GM12874 (cell line): ENCODE measurements around the gene SNTA1.

ENCODE experiments used
- TF ChIP-seq, protein P1 (sequence below): IDR thresholded peaks from 2 replicates; pipeline ENCODE4 v1.5.1; 2011; ENCODE audit warnings: low read depth, mild to moderate bottlenecking, control low read depth, low read length, moderate library complexity; ENCODE audit not compliant: insufficient read depth

SNTA1 gene

DNA sequence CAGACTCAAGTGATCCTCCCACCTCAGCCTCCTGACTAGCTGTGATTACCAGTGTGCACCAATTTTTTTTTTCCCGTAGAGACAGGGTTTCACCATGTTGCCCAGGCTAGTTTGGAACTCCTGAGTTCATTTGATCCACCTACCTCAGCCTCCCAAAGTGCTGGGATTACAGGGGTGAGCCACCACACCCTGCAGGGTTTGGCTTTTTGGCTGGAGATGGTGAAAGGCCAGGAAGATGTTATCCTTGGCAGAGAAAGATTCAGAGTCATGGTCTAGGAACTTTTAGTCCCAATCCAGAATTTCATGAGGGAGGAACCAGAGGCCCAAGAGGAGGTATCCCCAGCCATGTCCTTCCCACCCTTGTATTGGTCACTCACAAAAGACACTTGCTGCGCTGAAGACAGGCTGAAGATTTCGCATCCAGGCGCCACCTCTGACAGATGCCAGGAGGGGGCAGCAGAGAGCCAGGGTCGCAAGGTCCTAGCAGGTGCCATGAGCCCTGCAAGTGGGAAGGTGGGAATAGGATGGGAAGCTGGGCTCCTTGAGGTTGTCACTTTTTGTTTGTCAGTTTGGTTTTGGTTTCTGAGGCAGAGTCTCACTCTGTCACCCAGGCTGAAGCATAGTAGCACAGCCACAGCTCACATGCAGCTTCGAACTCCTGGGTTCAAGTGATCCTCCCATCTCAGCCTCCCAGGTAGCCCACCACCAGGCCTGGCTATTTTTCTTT, 13.5 kb upstream of the SNTA1 start:
- TF ChIP-seq, protein P1, sequence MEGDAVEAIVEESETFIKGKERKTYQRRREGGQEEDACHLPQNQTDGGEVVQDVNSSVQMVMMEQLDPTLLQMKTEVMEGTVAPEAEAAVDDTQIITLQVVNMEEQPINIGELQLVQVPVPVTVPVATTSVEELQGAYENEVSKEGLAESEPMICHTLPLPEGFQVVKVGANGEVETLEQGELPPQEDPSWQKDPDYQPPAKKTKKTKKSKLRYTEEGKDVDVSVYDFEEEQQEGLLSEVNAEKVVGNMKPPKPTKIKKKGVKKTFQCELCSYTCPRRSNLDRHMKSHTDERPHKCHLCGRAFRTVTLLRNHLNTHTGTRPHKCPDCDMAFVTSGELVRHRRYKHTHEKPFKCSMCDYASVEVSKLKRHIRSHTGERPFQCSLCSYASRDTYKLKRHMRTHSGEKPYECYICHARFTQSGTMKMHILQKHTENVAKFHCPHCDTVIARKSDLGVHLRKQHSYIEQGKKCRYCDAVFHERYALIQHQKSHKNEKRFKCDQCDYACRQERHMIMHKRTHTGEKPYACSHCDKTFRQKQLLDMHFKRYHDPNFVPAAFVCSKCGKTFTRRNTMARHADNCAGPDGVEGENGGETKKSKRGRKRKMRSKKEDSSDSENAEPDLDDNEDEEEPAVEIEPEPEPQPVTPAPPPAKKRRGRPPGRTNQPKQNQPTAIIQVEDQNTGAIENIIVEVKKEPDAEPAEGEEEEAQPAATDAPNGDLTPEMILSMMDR, result peak; percentile 96

DNA sequence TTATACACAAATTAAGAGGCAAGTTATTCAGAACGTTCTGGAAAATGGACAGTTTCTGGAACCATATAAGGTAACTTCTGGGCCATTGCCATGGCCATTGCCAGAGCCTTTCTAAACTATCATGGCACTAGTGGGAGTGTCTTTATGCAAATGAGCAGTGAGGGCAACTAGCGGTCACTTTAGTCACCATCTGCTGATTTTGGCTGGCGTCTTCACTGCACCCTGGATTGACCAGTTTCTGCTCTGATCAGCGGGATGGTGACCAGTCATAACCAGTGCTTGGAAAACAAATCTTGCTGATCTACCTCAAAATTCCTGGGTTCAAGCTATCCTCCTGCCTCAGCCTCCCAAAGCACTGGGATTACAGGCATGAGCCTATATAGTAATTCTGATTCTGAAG, 7.3 kb upstream of the SNTA1 start:
- TF ChIP-seq, protein P1, result no peak

DNA sequence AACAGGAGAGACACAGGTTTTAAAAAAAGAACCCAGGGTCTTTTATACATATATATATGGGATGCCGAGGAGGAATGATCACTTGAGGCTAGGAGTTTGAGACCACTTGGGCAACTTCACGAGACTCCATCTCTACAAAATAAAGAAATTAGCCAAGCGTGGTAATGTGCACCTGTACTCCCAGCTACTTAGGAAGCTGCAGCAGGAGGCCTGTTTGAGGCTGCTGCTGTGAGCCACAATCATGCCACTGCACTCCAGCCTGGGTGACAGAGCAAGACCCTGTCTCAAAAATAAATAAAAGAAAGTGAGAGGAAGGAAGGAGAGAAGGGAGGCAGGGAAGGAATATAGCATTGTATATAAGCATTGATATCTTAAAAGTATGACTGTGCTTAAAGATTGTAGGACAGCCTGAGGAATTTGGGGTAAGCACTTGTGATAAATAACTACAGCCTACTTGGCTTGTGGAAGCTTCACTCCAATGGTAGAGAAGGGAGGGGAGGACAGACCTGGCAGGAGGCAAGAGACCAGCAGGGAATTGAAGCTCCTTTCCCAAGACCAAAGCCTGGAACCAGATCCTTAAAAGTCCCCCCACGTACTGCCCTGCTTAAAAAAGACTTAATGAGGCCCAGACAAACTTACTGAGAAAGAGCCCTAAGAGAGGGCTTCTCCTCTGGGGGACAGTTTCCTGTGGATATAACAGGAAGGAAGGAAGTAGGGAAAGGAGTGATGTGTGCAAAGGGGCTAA, 2.5 kb upstream of the SNTA1 start:
- TF ChIP-seq, protein P1, result no peak

DNA sequence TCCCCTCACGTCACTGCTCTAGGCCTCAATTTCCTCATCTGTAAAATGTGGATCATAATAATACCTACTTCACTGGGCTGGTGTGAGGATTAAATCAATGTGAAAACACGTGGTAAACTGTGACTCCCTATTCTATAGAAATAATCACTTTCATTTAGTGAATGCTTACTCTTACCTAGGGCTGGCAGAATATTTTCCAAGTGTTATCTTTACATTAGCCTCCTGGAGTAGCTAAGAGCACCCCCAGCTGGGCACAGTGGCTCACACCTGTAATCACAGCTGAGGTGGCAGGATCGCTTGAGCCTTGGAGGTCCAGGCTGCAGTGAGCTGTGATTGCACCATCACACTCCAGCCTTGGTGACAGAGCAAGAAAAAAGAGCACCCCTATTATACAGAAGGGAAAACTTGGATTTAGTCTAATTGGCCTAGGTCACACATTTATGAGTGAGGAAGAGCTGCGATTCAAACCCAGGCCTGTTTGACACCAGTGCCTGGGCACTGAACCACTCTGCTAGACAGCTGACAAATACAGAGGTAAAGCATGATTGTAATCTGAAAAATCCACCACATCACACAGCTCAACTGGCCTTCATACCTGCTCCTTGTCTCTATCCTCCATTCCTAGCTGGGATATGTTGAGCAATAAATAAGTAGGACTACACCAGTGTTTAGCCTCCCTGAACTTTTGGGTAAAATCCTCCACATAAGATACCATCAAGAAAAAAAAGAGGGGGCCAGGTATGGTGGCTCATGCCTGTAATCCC, 1.4 kb upstream of the SNTA1 start:
- TF ChIP-seq, protein P1, result no peak

DNA sequence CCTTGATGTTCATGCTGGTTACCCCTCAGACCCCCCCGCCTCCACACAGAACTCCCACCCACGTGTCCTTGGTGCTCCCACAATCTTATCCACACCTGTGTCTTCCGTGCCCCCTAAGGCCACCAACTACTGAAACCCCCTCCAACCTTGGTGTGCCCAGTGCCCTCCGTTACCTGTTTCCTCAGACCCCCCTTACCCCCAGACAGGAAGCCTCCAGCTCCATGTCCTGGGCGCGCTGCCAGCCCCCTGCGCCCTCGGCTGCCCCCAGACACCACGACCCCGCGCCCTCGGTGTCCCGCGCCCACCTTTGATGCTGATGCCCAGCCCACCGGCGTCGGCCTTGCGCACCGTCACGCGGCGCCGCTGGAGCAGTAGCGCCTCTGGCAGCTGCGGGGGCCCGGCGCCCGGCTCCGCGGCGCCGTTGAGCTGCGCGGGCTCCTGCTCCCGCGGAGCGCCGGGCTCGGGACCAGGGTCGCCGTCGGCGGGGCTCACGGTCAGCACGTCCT, 504 bp downstream of the SNTA1 start:
- TF ChIP-seq, protein P1, result no peak

DNA sequence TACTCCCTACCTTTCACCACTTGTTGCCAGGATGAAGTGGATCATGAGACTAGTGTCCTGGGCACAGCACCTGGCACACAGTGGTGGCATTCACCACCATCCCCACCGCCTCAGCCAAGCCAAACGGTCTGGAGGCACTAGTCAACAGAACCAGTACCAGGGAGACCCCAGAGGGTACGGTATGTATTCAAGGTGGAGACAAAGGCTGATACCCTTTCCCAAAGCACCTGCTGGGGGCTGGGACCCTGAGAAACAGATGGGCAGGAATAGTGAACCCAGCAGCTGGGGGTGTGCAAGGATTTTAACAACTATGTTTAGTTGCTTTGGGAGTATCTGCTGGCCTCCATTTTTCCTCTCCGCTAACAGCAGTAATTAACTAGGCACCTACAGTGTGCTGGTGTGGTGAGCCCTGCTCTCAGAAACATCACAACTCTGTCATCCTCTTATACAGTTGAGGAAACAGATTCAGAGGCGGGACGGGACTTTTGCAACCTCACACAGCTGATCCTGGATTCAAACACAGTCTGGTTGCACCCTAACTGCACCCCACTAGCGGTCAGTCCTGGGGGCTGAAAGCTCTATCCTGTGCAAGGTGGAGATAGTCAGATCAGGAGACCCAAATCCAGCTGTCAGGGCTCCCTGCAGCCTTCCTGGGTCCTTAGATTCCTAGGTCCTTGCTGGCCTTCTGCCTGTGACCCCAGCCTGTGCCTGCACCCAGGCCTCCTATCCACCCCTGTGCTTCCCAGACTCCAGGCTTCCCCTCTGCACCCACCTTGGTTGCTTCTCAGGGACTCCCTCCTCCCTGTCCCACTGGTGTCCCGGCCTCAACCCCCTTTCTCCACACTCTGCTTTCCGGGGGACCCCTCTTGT, 1.2 kb downstream of the SNTA1 start:
- TF ChIP-seq, protein P1, result no peak
